Epithelial cell of proximal tubule (primary cell): ENCODE measurements around the gene ZSCAN26. TPM values are rescaled to one million over a fixed set of nuclear protein-coding genes. Genes with fewer than 3 reads are reported as not detected.

Experiments used
- DNase-seq: peaks from one replicate; pipeline ENCODE4 v3.0.0-alpha.2; 2011; ENCODE audit warnings: low read depth
- H3K4me3 ChIP-seq: 2 replicates; pipeline ENCODE4 v1.5.1; 2011; ENCODE audit warnings: low read depth, mild to moderate bottlenecking, low read length
- CTCF ChIP-seq: conservative IDR thresholded peaks from 2 replicates; pipeline ENCODE4 v1.5.1; 2012; ENCODE audit warnings: low read depth, mild to moderate bottlenecking, low read length
- total RNA-seq: library from RNA; depleted of rRNA; stranded (reverse); fragments of >200 nt; gene quantifications from 2 replicates; pipeline ENCODE4 v1.2.3, GENCODE V29; 2015

ZSCAN26 gene
- 6.0 and 6.9 TPM in 2 replicates for total RNA-seq

DNA sequence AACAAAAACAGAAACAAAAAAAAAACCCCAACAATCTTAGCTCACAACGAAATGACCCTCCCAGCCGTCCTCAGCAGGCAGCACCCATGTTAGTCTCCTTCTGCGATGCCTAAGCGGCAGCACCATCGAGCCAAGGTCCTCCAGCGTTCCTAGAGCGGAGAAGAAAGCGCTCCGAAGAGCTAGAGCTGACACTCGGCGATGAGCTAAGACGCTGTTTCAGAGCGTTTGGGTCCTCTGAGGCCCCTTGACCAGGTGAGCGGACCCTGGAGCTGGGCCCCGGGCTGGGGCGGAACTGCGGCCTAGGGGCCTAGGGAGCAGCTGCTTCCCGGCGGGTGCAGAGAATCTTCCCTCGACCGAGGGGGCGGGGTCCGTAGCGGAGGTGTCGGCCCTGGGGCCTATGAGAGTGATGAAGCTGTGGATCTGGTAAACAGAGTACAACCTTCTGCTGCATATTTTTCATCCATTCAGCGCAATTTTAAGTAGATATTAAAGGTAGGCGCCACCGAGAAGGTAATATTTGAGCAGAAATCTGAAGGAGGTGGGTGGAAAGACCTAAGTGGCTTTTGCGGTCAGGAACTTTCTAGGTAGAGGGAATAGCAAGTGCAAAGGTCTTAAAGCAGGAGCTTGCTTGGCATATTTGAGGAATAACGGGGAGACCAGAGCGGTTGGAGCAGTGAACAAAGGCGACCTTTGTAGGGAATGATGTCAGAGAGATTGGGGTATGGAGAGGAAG is at the start of gene ZSCAN26:
Gene ZSCAN26 (plus strand): TSS at position 182 of the 733 bp plus-strand sequence. CDS start 4,777 bp downstream, outside the sequence.
- peak within 1 kb of the TSS; percentile 77 for H3K4me3 ChIP-seq
- TF ChIP-seq CTCF = no peak
- DNase-seq = peak; percentile 77

- no peak overlapping the region for H3K4me3 ChIP-seq
- no peak for DNase-seq
- TF ChIP-seq CTCF = no peak
Measured at GRCh38 chr6:28217890-28218289, 49.1 kb upstream of the ZSCAN26 start.

- TF ChIP-seq CTCF = no peak
- DNase-seq = no peak
- H3K4me3 ChIP-seq = peak overlapping the region; percentile 67
Measured at GRCh38 chr6:28218312-28219248, 48.4 kb upstream of the ZSCAN26 start.

DNA sequence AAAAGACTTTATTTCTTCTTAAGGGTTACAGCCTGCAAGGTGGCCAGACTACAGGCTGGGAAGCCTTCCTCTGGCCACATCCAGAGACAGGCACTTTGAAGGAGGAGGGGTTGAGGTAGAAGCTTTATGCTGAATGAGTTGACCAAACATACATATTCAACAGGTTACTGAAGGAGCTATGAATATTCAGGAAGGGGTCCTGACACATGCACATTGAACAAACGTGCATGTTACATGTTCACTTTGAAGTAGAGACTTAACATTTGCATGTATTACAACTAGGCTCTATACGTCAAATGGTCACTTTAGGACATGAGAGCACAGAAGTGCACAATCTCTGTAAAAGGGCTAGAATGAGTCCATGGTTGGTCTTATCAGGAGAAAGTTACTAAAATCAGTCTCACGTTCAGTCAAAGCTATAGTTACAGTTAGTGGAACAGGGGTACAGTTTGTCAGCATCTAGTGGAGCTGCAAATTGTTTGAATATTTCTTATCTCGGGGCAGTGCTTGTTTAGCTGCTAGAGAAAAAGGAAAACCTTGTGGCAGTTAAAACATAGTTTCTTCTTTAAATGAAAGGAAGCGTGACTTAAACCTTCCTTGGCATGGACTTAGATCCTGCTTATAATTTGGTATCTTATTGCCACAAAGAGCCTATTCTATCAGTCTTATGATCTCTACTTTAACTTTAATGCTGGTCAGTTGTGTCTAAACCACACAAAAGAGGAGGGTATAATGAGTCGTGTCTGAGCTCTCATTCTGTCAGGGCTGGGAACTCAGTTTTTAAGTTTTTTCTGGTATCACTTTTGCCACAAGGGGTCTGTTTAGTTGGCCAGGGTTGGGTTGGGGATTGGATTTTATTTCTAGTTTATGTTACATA is 46.4 kb upstream of the ZSCAN26 start:
- H3K4me3 ChIP-seq = no peak overlapping the region
- no peak for DNase-seq
- TF ChIP-seq CTCF = no peak

- no peak for DNase-seq
- TF ChIP-seq CTCF = no peak
- H3K4me3 ChIP-seq = peak overlapping the region; percentile 70
Measured at GRCh38 chr6:28224131-28225055, 42.5 kb upstream of the ZSCAN26 start.
